GM19351 (cell line): Measurements from ENCODE around the gene FHIT.
A peak's percentile ranks its signal among the peaks of the same experiment; 100 is the strongest.

Experiments used
- ATAC-seq: cut with Tn5 transposase; IDR thresholded peaks from one replicate; pipeline ENCODE4 v1.9.1; 2021; ENCODE audit warnings: mild to moderate bottlenecking, moderate library complexity; ENCODE audit not compliant: unreplicated experiment

The FHIT gene

DNA sequence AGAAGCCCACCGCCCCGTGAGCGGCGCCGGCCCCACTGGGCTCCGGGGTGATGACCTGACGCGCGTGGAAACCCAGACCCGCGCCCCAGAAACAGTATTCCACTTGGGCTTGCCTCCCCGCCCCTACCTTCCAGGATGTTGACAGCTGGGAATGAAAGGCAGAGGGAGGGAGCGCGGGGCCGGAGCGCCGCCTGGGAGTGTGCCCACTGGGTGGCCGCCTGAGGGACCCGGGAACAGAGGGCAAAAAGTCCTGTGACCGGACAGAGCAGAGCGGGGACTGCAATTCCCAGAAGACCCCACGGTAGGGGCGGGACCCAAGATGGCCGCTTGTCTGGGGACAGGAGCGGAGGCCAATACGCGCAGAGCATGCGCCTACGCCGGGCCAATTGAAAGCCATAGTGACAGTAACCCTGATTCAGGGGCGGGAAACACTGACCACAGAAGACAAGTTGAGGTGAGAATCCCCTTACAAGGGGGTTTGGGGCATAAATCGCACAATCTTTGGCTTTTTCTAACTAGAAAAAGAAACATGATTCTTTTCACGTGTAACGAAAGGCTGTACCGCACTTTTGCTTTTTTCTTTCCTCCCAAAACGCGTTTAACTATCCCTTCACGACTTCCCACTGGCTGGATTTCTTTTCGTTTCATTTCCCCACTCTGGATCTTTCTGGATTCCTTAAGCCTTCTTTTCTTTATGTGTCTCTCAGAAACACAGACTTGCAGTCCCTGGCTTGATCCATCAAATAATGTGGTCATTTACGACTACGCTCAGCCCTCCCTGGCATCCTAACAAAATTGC lies at the start of gene FHIT:
TSS of gene FHIT (minus strand) at position 279 of the 799 bp plus-strand sequence.
- ATAC-seq: peak; percentile 89

DNA sequence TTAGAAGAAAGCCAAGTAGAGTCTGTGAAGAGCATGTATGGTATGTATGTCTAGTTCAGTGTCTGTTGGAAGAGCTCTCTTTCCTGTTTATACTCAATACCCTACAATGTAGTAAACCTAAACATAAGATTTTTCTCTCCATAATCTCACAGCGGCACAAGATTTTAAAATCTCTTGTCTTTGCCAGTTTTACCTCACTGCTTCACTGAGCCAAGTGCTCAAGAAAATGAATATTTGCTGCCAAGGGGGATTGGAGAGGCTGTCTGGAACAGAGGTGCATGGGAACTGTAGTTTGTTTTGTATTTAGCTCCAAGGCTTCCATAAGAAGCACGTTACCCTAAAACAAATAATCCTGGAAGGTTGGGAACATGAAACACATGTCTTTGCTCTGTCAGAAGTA lies 49.5 kb upstream of the FHIT start:
- ATAC-seq: no peak

DNA sequence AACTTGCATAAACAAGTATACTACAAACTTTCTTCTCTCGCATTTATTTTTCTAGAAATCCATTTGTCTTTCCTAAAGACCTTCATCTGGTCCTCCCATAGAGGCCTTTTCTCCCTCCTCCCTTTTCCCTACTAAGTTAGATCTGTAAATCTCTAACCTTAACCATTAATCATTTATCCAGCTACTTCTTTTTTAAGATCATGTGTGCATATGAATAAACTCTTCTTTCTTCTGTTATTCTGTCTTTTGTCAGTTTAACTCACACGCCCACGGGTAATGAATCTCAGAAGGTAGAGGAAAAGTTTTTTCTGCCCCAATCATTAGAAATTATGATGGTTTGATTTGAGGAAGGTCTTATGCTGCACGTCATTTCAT lies 48.7 kb upstream of the FHIT start:
- ATAC-seq: no peak

DNA sequence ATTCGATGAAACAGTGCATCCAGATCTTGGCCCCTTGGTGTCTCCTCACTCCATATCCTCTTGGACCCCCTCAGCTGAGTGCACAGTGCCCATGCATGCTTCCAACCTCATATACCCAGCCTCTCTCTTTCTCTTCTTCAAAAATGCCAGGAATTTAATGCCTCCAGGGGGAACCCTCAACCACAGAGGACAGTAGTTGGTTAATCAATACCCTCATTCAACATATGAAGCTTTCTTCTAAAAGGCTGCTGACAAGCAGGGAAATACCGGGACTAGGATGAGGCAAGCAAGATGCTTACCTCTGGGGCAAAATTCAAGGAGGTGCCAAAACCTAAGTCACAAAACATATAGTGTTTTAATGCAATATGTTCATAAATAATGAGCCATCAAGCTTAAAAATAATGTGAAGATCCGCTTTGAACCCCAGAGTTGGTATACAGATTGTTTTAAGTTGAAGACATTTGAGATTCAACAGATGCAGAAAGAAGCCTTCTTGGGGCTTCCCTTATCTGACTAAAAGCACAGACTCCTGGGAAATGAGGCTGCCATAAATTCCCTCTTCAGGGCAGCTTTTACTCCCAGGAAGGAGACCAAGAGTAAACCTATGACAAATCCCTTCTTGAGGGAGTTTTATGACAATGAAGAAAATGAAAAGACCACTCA lies 48.2 kb upstream of the FHIT start:
- no peak for ATAC-seq

DNA sequence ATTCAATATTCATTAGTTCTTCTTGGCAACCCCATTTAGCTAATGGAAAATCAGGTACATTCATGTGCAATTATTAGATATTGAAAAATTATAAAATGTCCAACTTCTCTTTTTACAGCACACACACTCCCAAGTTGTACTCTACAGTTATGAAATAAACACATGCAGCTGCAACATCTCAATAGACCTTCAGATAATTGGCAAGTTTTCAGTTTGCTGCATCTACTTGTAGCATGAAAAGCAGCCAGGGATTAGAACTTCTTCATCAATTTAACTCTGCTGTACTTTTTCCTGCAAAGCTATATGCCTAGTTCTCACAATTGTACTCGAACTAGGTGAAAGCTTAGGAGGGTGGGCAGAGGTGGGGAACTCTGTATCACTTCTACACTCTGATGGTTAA lies 46.6 kb upstream of the FHIT start:
- no peak for ATAC-seq

DNA sequence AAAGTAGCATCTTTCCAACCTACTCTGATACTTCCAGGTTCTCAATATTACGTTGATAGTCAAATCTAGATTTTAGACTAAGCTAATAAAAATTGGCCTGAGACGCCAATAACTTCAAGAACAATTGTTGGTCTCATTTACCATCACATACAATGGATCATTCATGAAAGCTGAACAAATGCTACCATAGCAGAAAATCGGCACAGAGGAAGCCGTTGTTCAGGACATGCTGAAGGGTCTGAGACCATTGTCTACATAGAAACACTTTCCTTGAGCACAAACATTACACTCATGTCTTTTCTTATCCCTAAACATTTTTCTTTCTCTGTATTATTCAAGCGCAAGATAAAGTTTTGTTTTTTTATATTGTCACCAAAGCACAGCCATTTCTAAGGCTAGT lies 37.2 kb upstream of the FHIT start:
- ATAC-seq: no peak

DNA sequence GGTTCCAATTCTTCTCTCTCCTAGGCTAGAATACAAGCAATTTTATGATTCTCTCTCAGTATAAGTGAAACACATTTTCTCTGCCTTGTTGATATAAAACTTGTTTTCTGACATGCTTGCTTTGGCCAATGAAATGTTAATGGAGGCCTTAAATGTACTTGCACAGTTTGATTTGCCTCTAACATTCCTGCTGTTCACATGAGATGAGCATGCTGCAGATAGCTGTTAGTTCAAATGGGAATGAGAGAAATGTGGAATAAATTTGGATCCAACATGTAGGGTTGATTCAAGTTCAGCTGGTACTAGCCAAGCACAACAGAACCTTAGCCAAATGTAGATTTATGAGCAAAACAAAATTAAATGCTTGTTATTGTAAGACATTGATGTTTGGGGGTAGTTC lies 32.6 kb upstream of the FHIT start:
- no peak for ATAC-seq

DNA sequence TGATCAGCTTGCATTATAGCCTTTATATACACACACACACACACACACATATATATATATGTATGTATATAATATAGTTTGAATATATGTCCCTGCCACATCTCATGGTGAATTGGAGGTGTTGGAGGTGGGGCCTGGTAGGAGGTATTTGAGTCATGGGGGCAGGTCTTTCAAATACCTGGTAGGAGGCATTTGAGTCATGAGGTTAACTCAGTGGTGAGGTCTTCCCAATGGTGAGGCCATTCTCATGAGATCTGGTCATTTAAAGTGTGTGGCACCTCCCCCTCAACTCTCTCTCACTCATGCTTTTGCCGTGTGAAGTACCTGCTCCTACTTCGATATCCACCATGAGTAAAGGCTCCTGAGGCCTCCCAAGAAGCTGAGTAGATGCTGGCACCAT lies 27.5 kb upstream of the FHIT start:
- ATAC-seq: no peak

DNA sequence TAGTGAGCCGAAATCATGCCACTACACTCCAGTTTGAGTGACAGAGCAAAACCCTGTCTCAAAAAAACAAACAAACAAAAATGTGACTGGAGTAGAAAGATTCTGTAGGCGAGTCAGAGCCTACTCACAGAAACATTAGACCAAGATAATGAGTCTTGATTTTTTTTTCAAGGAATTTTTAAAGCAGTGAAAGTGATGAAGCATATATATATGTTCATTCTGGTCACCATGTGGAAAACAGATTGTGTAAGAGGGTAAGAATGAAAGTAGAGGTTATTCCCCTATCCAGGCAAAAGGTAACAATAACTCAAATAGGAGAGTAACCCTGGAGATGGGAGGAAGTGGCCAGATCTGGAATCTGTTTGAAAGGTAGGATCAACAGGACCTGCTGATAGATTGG lies 26.2 kb upstream of the FHIT start:
- ATAC-seq: no peak

DNA sequence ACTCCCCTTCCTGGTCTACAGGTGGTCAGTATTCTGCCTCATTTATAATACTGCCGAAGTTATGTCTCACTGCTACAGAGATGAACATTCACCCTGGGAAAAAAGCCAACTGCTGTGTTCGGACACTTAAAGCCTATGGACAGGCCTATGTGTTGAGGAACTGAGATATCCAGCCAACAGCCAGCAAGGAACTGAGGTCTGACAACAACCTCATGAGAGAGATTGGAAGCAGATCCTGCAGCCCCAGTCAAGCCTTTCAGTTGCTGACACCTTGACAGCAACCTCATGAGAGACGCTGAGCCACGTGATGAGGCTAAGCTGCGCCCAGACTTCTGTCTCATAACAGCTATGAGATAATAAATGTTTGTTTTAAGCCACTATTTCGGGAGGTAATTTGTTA lies 18.2 kb upstream of the FHIT start:
- no peak for ATAC-seq

DNA sequence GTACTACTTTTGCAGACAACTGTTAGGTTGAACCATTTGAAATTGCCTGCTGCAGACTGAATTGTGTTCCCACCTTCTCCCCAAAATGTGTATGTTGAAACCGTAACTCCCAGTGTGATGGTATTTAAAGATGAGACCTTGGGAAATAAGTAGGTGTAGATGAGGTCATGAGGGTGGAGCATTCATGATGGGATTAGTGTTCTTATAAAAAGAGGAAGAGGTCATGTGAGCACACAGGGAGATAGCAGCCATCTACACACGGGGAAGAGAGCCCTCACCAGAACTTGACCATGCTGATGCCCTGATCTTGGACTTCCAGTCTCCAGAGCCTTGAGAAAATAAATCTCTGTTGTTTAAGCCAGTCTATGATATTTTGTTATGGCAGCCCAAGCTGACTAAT lies 17.4 kb upstream of the FHIT start:
- no peak for ATAC-seq

DNA sequence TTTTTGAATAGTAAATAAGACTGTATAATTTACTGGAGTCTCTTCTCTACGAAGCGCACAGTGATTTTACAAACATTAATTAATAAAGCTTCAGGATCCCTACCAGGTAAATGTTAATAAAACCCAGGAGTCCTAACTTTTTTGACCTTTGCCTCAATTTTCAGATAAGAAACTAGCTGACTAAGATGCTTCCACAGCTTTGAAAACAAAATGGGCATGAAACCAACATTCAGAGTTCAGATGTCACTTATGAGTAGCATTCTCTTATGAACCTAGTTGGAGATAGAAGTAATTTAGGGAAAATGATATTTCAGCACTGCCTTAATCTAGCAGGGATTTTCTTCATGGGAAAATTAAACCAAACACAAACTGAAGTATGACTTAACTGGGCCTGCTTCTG lies 13.0 kb upstream of the FHIT start:
- ATAC-seq: no peak

DNA sequence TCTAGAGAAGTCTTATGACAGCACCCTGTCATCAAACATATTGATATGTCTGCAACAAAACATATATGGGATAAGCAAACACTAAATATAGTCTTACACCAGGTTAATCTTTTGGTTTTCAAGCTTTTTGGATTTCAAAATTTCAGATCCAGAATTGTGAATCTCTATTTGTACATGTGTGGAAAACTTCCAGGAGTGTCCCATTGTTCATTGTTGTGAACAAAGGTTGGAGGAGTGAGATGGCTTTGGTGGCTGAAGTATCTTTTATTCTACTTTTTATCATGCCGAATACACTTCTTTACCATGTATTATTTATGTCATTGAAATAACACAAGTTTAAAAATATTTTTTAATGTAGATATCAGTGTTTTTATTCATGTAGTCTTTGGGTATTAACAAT lies 5.9 kb upstream of the FHIT start:
- no peak for ATAC-seq

DNA sequence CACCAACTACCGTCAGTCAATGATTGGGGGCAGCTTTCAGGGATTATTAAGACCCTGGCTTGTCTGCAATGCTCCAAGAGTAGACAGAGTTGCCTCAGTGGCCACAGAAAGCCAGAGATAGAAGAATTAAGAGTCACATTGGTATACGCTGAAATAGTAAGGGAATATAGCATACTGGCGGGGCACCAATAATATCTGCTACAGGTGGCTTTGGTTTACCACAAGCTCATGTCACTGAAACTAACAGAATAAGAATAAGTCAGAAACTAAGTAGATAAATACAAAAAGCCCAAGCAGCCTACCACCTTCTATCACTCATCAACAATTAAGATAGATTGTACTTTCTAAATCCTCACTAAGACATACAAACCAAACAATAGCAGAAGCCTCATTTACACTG lies 2.5 kb upstream of the FHIT start:
- no peak for ATAC-seq

DNA sequence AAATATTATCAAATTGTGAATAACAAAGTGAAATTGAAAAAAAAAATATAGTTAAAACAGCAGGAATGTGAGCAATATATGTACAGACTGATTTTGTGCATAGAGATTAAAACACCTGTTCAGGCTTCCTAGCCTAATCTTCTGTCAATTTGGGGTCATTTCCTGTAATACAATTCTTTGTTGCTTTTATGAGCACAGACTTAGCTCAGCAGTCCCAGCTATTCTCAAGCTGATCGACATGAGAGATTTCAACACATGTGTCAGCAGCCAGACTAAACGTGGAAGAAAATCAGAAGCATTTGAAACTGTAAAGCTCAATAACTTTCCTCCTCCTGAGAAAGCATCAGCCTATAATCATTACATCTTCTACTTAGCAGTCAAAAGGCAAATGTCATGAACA lies 1.6 kb upstream of the FHIT start:
- no peak for ATAC-seq

DNA sequence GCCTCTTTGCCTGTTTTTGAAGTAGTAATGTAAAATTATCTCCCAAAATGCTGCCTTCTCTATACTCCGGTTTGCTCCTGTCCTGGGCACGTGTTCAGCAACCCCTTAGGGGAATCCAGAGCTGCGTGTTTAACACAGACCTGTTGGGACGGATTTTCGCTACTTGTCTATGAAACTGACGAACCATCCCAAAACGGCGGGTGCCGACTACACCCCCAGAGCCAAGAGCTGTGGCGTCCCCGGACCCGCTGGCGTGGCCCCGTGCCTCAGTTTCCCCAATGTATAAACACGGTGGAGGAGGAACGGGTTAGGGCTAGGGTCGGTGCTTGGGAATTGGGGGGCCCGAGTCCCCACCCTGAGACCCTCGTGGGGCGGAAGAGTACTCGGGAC lies 473 bp downstream of the FHIT start:
- ATAC-seq: no peak

DNA sequence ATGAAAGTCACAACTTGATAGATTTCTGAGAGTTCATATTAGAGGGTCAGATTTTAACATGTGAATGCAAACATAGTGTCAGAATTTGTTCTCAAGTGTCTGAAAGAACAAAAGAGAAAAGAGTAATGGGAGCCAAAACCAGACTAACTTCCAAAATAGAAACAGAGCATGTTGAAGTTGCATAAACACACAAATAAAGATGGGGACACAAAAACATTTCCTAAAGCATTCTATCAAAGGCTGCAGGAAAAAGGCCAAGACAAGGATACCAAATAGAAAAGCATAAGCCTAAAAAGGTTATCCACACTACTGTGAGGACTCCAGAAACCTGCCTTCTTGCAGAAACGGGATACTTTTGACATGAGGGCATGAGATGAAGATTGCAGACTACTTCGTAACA lies 2.8 kb downstream of the FHIT start:
- no peak for ATAC-seq

DNA sequence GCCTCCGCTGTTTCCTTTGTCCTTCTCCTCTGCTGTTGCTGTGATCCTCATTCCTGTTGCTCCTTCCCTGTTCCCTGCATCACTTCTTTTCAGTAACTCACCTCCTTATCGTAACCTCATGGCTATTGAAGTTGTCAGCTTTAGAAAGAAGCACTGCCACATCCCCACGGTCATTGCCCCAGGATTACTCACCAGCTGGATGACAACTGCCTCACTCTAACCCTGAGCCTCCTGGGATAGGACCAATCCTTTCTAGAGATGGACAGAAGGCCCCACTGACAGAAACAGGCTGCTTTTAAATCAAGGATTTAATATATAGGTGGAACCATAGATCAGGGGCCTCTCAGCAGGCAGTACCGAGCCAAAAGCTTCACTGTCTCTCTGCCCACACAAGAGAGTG lies 4.1 kb downstream of the FHIT start:
- no peak for ATAC-seq

DNA sequence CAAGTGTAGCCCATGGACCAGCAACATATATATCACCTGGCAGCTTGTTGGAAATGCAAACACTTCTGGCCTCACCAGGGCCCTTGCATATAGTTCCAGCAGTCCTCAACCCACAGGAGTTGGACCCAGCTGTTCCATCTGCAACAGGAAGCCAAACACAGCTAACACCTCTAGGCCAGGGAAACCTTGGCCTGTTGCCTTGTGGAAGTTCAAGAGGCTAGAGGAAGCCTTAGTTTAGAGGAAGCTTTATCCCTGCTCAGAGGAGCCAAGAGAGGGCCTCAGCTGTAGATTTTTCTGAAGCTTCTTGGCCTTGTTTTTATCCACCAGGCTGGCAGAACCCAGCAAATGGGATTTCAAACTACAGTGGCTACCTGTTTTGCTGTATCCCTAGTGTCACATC lies 11.4 kb downstream of the FHIT start:
- ATAC-seq: no peak

DNA sequence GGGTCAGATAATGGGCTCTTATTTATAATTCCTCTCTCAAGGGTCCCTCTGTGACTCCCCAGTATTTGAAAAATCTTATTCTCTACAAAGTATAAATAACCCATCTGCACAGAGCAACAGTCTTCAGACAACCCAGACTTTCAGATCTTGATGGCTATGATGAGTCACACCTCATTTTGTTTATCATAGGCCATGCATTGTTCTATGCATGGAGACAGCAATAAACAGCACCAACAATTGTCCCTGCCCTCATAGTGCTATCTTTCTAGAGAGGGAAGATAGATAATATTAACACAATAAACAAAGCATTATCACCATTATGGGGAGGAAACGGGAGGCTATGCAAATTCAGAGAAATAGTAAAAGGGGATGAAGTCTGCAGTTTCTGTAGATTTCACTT lies 13.4 kb downstream of the FHIT start:
- no peak for ATAC-seq

DNA sequence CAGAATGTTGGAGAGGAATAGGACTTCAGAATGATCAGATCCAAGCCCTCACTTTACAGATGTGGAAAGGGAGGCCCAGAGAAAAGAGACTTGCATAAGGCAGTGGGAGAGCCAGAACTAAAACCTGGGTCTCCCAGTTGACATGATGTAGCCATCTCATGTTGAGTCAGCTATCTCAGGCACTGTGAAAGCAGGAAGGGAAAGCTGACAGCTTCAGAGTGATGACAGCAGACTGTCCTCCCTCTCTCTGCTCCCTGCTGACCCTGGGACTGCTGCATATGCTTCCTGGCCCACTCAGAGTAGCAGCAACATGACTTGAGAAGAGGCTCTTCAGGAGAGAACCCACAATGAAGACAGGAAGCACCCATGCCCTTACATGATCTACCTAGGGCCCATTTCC lies 14.7 kb downstream of the FHIT start:
- ATAC-seq: peak; percentile 88

DNA sequence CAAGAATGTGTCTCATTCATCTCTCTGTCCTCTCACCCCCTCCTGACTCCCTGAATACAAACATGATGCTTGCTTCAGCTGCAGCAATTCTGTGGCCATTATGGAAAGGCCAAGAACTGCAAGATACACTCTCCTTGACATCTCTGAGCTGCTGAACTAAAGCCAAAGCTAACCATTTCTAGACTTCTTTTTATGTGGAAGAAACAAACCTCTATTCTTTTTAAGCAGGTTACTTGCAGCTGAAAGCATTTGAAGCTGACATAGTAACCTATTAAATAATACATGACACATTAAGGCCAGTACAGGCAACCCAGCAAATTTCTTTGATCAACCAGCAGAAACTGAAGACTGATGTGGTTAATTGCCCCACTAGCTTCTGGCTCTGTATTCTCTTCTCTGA lies 17.5 kb downstream of the FHIT start:
- ATAC-seq: no peak

DNA sequence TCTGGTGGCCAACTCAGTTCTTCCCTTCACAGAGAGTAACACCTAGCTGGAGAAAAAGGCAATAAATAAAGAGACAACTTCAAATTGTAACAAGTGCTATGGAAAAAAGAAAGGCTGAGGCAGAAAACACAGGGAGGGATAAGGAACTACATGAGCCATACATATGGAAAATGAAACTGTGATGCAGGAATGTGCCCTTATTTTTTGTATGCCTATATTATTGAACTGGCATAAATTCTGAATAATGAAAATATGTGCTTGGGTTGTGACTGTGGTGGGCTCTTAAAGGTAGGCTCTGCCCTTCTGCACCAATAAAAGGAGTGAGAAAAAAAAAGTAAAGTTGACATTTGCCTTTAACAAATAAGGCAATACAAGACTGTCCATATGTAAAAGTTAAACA lies 19.6 kb downstream of the FHIT start:
- ATAC-seq: no peak
